H1 (cell line): ENCODE measurements around the gene MBP. TPM values are rescaled to one million over a fixed set of nuclear protein-coding genes. Genes with fewer than 3 reads are reported as not detected.

ENCODE experiments used
- CTCF ChIA-PET: fragments of 300-600 bp; sonication (Branson Sonifier 250); formaldehyde crosslinking; loops from one replicate; lab custom pipeline; 2021; ENCODE audit not compliant: partially characterized antibody; lab: Charles Lee
- POLR2A ChIA-PET: fragments of 300-600 bp; sonication (Branson Sonifier 250); formaldehyde crosslinking; loops from one replicate; lab custom pipeline; 2021; ENCODE audit warnings: inconsistent platforms; ENCODE audit not compliant: partially characterized antibody; lab: Charles Lee
- DNase-seq, 2 experiments: peaks; one replicate each; pipeline versions ENCODE4 v3.0.0 to v3.0.0-alpha.2; 2010 to 2022; ENCODE audit warnings: low spot score in 2 of 2, low read depth in 1 of 2, mixed read lengths in 1 of 2
- FAIRE-seq: peaks from 2 replicates; lab custom pipeline; 2011; peaks lifted over from hg19 to GRCh38; lab: Jason Lieb, UNC
- H2AFZ ChIP-seq: 2 replicates; pipeline ENCODE4 v1.8.1; 2012; ENCODE audit warnings: low read length, inconsistent platforms
- H2AK5ac ChIP-seq: 2 replicates; pipeline ENCODE4 v1.6.1; 2013; ENCODE audit warnings: low read depth, low read length
- H2BK120ac ChIP-seq: replicated peaks from 2 replicates; pipeline ENCODE3; 2013; ENCODE audit warnings: low read depth, low read length, inconsistent platforms
- H2BK12ac ChIP-seq: 2 replicates; pipeline ENCODE4 v1.6.1; 2013; ENCODE audit warnings: low read depth, low read length
- H2BK15ac ChIP-seq: 2 replicates; pipeline ENCODE4 v1.6.1; 2013; ENCODE audit warnings: low read length
- H2BK20ac ChIP-seq: 2 replicates; pipeline ENCODE4 v1.6.1; 2013; ENCODE audit warnings: low read length
- H2BK5ac ChIP-seq: 2 replicates; pipeline ENCODE4 v1.6.1; 2013; ENCODE audit warnings: low read depth, low read length
- H3K14ac ChIP-seq: 2 replicates; pipeline ENCODE4 v1.6.1; 2013; ENCODE audit warnings: inconsistent platforms; ENCODE audit not compliant: insufficient read length
- H3K18ac ChIP-seq: 2 replicates; pipeline ENCODE4 v1.6.1; 2013; ENCODE audit warnings: low read length; ENCODE audit errors: extremely low read depth
- H3K23ac ChIP-seq: 2 replicates; pipeline ENCODE4 v1.6.1; 2013; ENCODE audit warnings: inconsistent platforms; ENCODE audit not compliant: insufficient read length
- H3K23me2 ChIP-seq: 2 replicates; pipeline ENCODE4 v1.6.1; 2013; ENCODE audit warnings: low read depth, low read length
- H3K27ac ChIP-seq: 2 replicates; pipeline ENCODE4 v1.6.1; 2011; ENCODE audit warnings: low read depth, low read length, inconsistent platforms
- H3K27me3 ChIP-seq, 4 experiments: replicated peaks in 1 of 4; 1 replicate in 1 of 4; 2 replicates in 3 of 4; pipeline versions ENCODE4 v1.6.1 to v1.8.1; 2011 to 2013; ENCODE audit warnings: low read length in 3 of 4, mild to moderate bottlenecking in 3 of 4, inconsistent platforms in 2 of 4, mixed read lengths in 2 of 4, moderate library complexity in 1 of 4; ENCODE audit not compliant: control insufficient read depth in 3 of 4, insufficient read depth in 3 of 4; ENCODE audit errors: extremely low read depth in 1 of 4
- H3K36me3 ChIP-seq, 4 experiments: 2 replicates each; pipeline versions ENCODE4 v1.6.1 to v1.8.1; 2011 to 2013; ENCODE audit warnings: mild to moderate bottlenecking in 4 of 4, low read length in 3 of 4, moderate library complexity in 2 of 4, control low read depth in 1 of 4, inconsistent platforms in 1 of 4; ENCODE audit not compliant: insufficient read depth in 4 of 4, control insufficient read depth in 2 of 4
- H3K4ac ChIP-seq: replicated peaks from 2 replicates; pipeline ENCODE3; 2013; ENCODE audit warnings: low read length, low read depth, mixed read lengths, inconsistent platforms; ENCODE audit not compliant: insufficient read length
- H3K4me1 ChIP-seq, 4 experiments: replicated peaks in 1 of 4; 1 replicate in 1 of 4; 2 replicates in 3 of 4; pipeline versions ENCODE4 v1.6.1 to v1.8.1; 2011 to 2013; ENCODE audit warnings: low read length in 3 of 4, inconsistent platforms in 2 of 4, mixed read lengths in 1 of 4; ENCODE audit not compliant: insufficient read depth in 4 of 4, control insufficient read depth in 3 of 4
- H3K4me2 ChIP-seq, 2 experiments: 2 replicates each; pipeline versions ENCODE4 v1.6.1 to v1.8.1; 2011 to 2013; ENCODE audit warnings: low read depth in 2 of 2, low read length in 2 of 2, control low read depth in 1 of 2, inconsistent platforms in 1 of 2, mild to moderate bottlenecking in 1 of 2; ENCODE audit not compliant: insufficient read depth in 1 of 2
- H3K4me3 ChIP-seq, 4 experiments: fragments of 200-600, 300-600 bp in 1 of 4; sonication (generic), shearing (Covaris generic), sonication (Bioruptor Twin) in 1 of 4; 2 replicates each; pipeline versions ENCODE4 v1.5.1 to v1.8.1; 2011 to 2016; ENCODE audit warnings: low read length in 4 of 4, low read depth in 3 of 4, control low read depth in 2 of 4, inconsistent platforms in 2 of 4, mild to moderate bottlenecking in 2 of 4, mixed read lengths in 1 of 4, moderate library complexity in 1 of 4; ENCODE audit not compliant: insufficient read depth in 2 of 4; ENCODE audit errors: extremely low read depth in 1 of 4
- H3K56ac ChIP-seq: replicated peaks from 2 replicates; pipeline ENCODE3; 2013; ENCODE audit warnings: low read depth, mild to moderate bottlenecking, mixed read lengths, low read length, inconsistent platforms; ENCODE audit not compliant: insufficient read length
- H3K79me1 ChIP-seq: 2 replicates; pipeline ENCODE4 v1.6.1; 2013; ENCODE audit warnings: low read depth, low read length, control low read depth
- H3K79me2 ChIP-seq, 2 experiments: 2 replicates each; pipeline versions ENCODE4 v1.6.1 to v1.8.1; 2012 to 2013; ENCODE audit warnings: low read length in 2 of 2, mild to moderate bottlenecking in 2 of 2, inconsistent platforms in 1 of 2; ENCODE audit not compliant: insufficient read depth in 2 of 2, control insufficient read depth in 1 of 2
- H3K9ac ChIP-seq, 4 experiments: replicated peaks in 1 of 4; 1 replicate in 1 of 4; 2 replicates in 3 of 4; pipeline versions ENCODE4 v1.6.1 to v1.8.1; 2011 to 2013; ENCODE audit warnings: low read depth in 3 of 4, low read length in 3 of 4, control low read depth in 2 of 4, mild to moderate bottlenecking in 2 of 4, moderate library complexity in 2 of 4, inconsistent platforms in 1 of 4; ENCODE audit errors: extremely low read depth in 1 of 4
- H3K9me3 ChIP-seq, 2 experiments: 2 replicates each; pipeline versions ENCODE4 v1.6.1 to v1.8.1; 2012 to 2013; ENCODE audit warnings: mild to moderate bottlenecking in 2 of 2, moderate library complexity in 2 of 2, control low read depth in 1 of 2, inconsistent platforms in 1 of 2, low read depth in 1 of 2, low read length in 1 of 2, mixed read lengths in 1 of 2; ENCODE audit not compliant: insufficient read depth in 2 of 2
- H4K20me1 ChIP-seq, 2 experiments: replicated peaks in 1 of 2; 2 replicates each; pipeline versions ENCODE3 to v1.8.1; 2011 to 2013; ENCODE audit warnings: inconsistent platforms in 2 of 2, low read length in 2 of 2, mild to moderate bottlenecking in 1 of 2; ENCODE audit not compliant: insufficient read depth in 2 of 2, control insufficient read depth in 1 of 2
- H4K5ac ChIP-seq: 2 replicates; pipeline ENCODE4 v1.6.1; 2013; ENCODE audit warnings: low read length, low read depth, mixed read lengths, inconsistent platforms; ENCODE audit not compliant: insufficient read length
- H4K8ac ChIP-seq: 2 replicates; pipeline ENCODE4 v1.8.0; 2013; ENCODE audit warnings: mild to moderate bottlenecking, moderate library complexity, low read length, inconsistent platforms; ENCODE audit not compliant: insufficient read depth; ENCODE audit errors: extremely low read depth
- H4K91ac ChIP-seq: replicated peaks from 2 replicates; pipeline ENCODE3; 2013; ENCODE audit warnings: low read length, mixed read lengths, inconsistent platforms; ENCODE audit not compliant: insufficient read length
- NANOG ChIP-seq: IDR thresholded peaks from 2 replicates; pipeline ENCODE4 v1.6.1; 2011; ENCODE audit warnings: low read length, low read depth, mild to moderate bottlenecking, inconsistent platforms; ENCODE audit not compliant: insufficient read depth, poor library complexity, severe bottlenecking
- RFX5 ChIP-seq: IDR thresholded peaks from 2 replicates; pipeline ENCODE4 v1.6.1; 2011; ENCODE audit warnings: low read depth, low read length, improper control_type of control experiment, borderline replicate concordance
- SIN3A ChIP-seq, 2 experiments: IDR thresholded peaks in 1 of 2; conservative IDR thresholded peaks in 1 of 2; 2 replicates each; pipeline ENCODE4 v1.6.1; 2011 to 2012; ENCODE audit warnings: low read length in 2 of 2, improper control_type of control experiment in 1 of 2, low read depth in 1 of 2, mild to moderate bottlenecking in 1 of 2
- SIX5 ChIP-seq: IDR thresholded peaks from 2 replicates; pipeline ENCODE4 v1.6.1; 2011; ENCODE audit warnings: mild to moderate bottlenecking, low read depth, low read length
- SP4 ChIP-seq: IDR thresholded peaks from 2 replicates; pipeline ENCODE4 v1.6.1; 2012; ENCODE audit warnings: low read length, inconsistent platforms
- SRF ChIP-seq: IDR thresholded peaks from 2 replicates; pipeline ENCODE4 v1.6.1; 2011; ENCODE audit warnings: mild to moderate bottlenecking, low read depth, low read length, moderate library complexity
- TCF12 ChIP-seq: IDR thresholded peaks from 2 replicates; pipeline ENCODE4 v1.6.1; 2011; ENCODE audit warnings: low read depth, mild to moderate bottlenecking, low read length
- WGBS, 2 experiments: shearing (Covaris generic) in 1 of 2; methylation state at CpG; one replicate each; pipeline versions ENCODE4 v1.1.6 to v1.1.7; 2013 to 2015; ENCODE audit warnings: low lambda C conversion rate in 2 of 2, mixed read lengths in 2 of 2, inconsistent platforms in 1 of 2, low coverage in 1 of 2, missing lambda C conversion rate in 1 of 2; ENCODE audit not compliant: insufficient replicate concordance in 2 of 2, insufficient coverage in 1 of 2, insufficient read length in 1 of 2; ENCODE audit errors: extremely low coverage in 1 of 2, missing lambda C conversion rate in 1 of 2; 5-methylcytosine and 5-hydroxymethylcytosine counted together
- polyA plus RNA-seq, 7 experiments: library from polyadenylated mRNA; depleted of rRNA in 3 of 7; stranded (reverse) in 5 of 7; unstranded in 2 of 7; fragments of >200 nt in 5 of 7; fragments of 200-250 nt in 2 of 7; gene quantifications; 1 replicate in 5 of 7; 2 replicates in 1 of 7; 4 replicates in 1 of 7; pipeline versions ENCODE4 v1.2.1 to v1.2.3, GENCODE V29; 2011 to 2013; ENCODE audit warnings: missing spikeins in 2 of 7, mixed read lengths in 2 of 7
- total RNA-seq: library from RNA; stranded (reverse); fragmentation: NEBNext Ultra II Directional; extraction: Animal tissue kit (Norgen Biotek cat#: 25700); gene quantifications from 2 replicates; pipeline ENCODE4 v1.2.1, GENCODE V29; 2021

MBP gene
- total and polyA plus RNA-seq, 2 of the 8 experiments (the other 6 are each of a cell fraction or from before 2014, with no cell fraction given), result 7.7 to 19.2 TPM

DNA sequence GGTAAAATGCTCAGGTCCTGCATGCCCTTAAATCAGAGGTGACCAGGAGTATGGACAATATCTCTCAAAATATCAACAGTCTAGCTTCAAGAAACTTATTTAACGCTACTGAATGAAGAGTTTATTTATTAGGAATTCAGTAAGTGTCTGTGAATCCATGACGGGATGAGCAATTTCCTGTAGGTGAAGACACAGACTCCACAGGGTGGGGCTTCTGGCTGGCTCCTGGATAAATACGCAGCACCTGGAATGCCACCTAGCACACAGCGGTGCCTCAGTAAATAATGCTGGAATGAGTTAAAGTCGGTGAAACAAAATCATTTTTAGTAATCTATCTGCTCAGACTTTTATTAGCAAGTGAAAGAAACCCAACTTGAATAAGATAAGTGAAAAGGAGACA lies 29.4 kb upstream of the MBP start:
- FAIRE-seq (no peak), DNase-seq (no peak)
- H2AFZ ChIP-seq, result no peak overlapping the region
- H3K27ac ChIP-seq, result no peak overlapping the region
- H3K56ac ChIP-seq, result no peak overlapping the region
- H3K14ac ChIP-seq, result no peak overlapping the region
- H3K4me3 ChIP-seq, result no peak overlapping the region
- TF ChIP-seq RFX5, result no peak
- TF ChIP-seq SRF, result no peak
- TF ChIP-seq SIX5, result no peak
- no peak for TF ChIP-seq NANOG
- no peak for TF ChIP-seq SP4
- TF ChIP-seq TCF12, result no peak
- TF ChIP-seq SIN3A (conservative IDR thresholded peaks at IDR 0.05 in 1 of 2, IDR thresholded peaks at IDR 0.05 in 1 of 2; ENCODE audit: low read depth in 1 of 2, low read length in 2 of 2), result no peak
- H3K27me3 ChIP-seq, result peaks cover 0 to 3% (median 0%) of the 10 kb centered on the region in 4 experiments; a peak in 2 of 7 replicates
- H3K36me3 ChIP-seq, result no peaks in the 10 kb centered on the region
- H4K20me1 ChIP-seq, result peaks cover 0 to 1% of the 10 kb centered on the region in 2 experiments
- ChIA-PET POLR2A (no interaction called here), CTCF (interaction anchor here (0.8 kb wide), 1 partner anchor 49 kb away, joined by 4 read pairs; no protein-coding TSS in a partner anchor)
- H3K18ac ChIP-seq, result no peak overlapping the region
- 0 out of 2 replicates have a peak overlapping the region, but pooled peaks have one; percentile 2 for H2BK20ac ChIP-seq
- H2BK15ac ChIP-seq, result no peak overlapping the region
- H4K5ac ChIP-seq, result no peak overlapping the region
- H2BK12ac ChIP-seq, result no peak overlapping the region
- no peak overlapping the region for H2BK5ac ChIP-seq
- no peak overlapping the region for H4K91ac ChIP-seq
- H3K23me2 ChIP-seq, result no peaks in the 10 kb centered on the region
- H3K4me1 ChIP-seq, result peaks cover 0 to 31% (median 5%) of the 10 kb centered on the region in 4 experiments; a peak in 3 of 7 replicates
- no peak overlapping the region for H2BK120ac ChIP-seq
- no peak overlapping the region for H2AK5ac ChIP-seq
- no peak overlapping the region for H3K4ac ChIP-seq
- H3K79me1 ChIP-seq, result no peaks in the 10 kb centered on the region
- 71% methylated on average over 5 of the region's 5 CpGs; no CpG with 5 or more reads in 1 of the 2 experiments for WGBS, 2 experiments
- no peak overlapping the region for H3K4me2 ChIP-seq
- no peak overlapping the region for H3K9ac ChIP-seq
- H3K9me3 ChIP-seq, result no peaks in the 10 kb centered on the region
- no peaks in the 10 kb centered on the region for H3K79me2 ChIP-seq
- no peak overlapping the region for H3K23ac ChIP-seq
- no peak overlapping the region for H4K8ac ChIP-seq
